ENCODE results near the gene ABRACL. TPM values are rescaled to one million over a fixed set of nuclear protein-coding genes. Genes with fewer than 3 reads are reported as not detected.
A peak's percentile ranks its signal among the peaks of the same experiment; 100 is the strongest.

Gene ABRACL
- total and polyA plus RNA-seq, 9 of the 15 experiments (the other 6 are each of a cell fraction or from before 2014, with no cell fraction given), result 1.1 to 5.2 (median 1.9) TPM

- TF ChIP-seq MNT (conservative IDR thresholded peaks at IDR 0.05) (peak; percentile 61 to 84; a peak in 3 of 4 replicates), ZNF639 (CRISPR knock-in tag; conservative IDR thresholded peaks at IDR 0.05 in 1 of 2, IDR thresholded peaks at IDR 0.05 in 1 of 2) (peak in 1 of 2 experiments; percentile 45; a peak in 1 of 4 replicates), CHAMP1 (IDR thresholded peaks at IDR 0.05) (0 out of 2 replicates have a peak, but pooled peaks have one; percentile 12), ATF1 (CRISPR knock-in tag; IDR thresholded peaks at IDR 0.05) (no peak), ATF1 (tag; IDR thresholded peaks at IDR 0.05) (peak; percentile 72), FOXK1 (CRISPR knock-in tag; IDR thresholded peaks at IDR 0.05; ENCODE audit: borderline replicate concordance) (0 out of 2 replicates have a peak, but pooled peaks have one; percentile 61), FOXJ2 (tag; IDR thresholded peaks at IDR 0.05) (no peak), KDM2B (CRISPR knock-in tag; IDR thresholded peaks at IDR 0.05) (0 out of 2 replicates have a peak, but pooled peaks have one; percentile 46), E2F3 (CRISPR knock-in tag; IDR thresholded peaks at IDR 0.05) (peak; percentile 68), POLR2A (conservative IDR thresholded peaks at IDR 0.05) (peak; percentile 92), ZNF407 (IDR thresholded peaks at IDR 0.05; ENCODE audit: low read depth) (no peak), MYNN (IDR thresholded peaks at IDR 0.05) (no peak), MYNN (CRISPR knock-in tag; IDR thresholded peaks at IDR 0.05) (no peak), BDP1 (IDR thresholded peaks at IDR 0.05; ENCODE audit: insufficient read depth, insufficient read length) (no peak)
Observed at GRCh38 chr6:138987643-138988468, 40.7 kb upstream of the ABRACL start, which contains the start of gene REPS1 (continued).

Data from K562 (cell line).